Measurements from ENCODE around the gene SPRYD7.

SPRYD7 gene

DNA sequence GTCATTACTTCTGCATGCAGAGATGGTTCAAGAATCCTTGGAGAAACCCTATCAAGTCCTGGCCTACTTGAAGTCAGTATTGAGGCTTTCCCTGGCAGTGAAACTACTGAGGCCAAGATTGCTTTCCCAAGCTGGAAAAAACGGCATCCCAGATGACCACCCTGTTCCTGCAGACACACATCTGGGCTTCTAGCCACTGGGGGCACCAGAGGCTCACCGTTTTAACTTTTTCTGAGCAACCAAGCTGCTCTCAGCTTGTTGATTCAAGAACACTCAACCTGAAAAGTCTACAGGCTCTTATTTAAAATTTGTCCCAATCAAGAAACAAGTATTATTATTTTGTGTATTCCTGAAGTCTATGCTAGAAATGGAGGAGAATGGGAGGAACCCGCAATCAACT lies 66.6 kb downstream of the SPRYD7 start:
- TF ChIP-seq, protein P1, sequence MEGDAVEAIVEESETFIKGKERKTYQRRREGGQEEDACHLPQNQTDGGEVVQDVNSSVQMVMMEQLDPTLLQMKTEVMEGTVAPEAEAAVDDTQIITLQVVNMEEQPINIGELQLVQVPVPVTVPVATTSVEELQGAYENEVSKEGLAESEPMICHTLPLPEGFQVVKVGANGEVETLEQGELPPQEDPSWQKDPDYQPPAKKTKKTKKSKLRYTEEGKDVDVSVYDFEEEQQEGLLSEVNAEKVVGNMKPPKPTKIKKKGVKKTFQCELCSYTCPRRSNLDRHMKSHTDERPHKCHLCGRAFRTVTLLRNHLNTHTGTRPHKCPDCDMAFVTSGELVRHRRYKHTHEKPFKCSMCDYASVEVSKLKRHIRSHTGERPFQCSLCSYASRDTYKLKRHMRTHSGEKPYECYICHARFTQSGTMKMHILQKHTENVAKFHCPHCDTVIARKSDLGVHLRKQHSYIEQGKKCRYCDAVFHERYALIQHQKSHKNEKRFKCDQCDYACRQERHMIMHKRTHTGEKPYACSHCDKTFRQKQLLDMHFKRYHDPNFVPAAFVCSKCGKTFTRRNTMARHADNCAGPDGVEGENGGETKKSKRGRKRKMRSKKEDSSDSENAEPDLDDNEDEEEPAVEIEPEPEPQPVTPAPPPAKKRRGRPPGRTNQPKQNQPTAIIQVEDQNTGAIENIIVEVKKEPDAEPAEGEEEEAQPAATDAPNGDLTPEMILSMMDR (IDR thresholded peaks at IDR 0.05; ENCODE audit: low read length): peak; percentile 69
- TF ChIP-seq EZH2 (IDR thresholded peaks at IDR 0.05; ENCODE audit: borderline replicate concordance, low read length): no peak
- no peaks in the 10 kb centered on the region for H3K27me3 ChIP-seq (ENCODE audit: insufficient read depth, low read length)
- no peaks in the 10 kb centered on the region for H3K9me2 ChIP-seq (ENCODE audit: low read depth, low read length)
- H3K79me2 ChIP-seq (ENCODE audit: insufficient read depth, low read length): no peaks in the 10 kb centered on the region
- no peaks in the 10 kb centered on the region for H3K36me3 ChIP-seq (ENCODE audit: insufficient read depth, low read length)
- H2AFZ ChIP-seq (ENCODE audit: low read length): no peak overlapping the region
- no peak overlapping the region for H3K4me2 ChIP-seq (ENCODE audit: low read length)
- no peaks in the 10 kb centered on the region for H3K4me1 ChIP-seq (ENCODE audit: insufficient read depth, low read length, severe bottlenecking)
- H3K27ac ChIP-seq (ENCODE audit: low read depth, low read length, poor library complexity, severe bottlenecking): no peak overlapping the region
- no peaks in the 10 kb centered on the region for H3F3A ChIP-seq (ENCODE audit: insufficient read depth, low read length)
- H3K4me3 ChIP-seq (ENCODE audit: low read depth, low read length, poor library complexity, severe bottlenecking): no peak overlapping the region
- H3K9ac ChIP-seq (ENCODE audit: low read length): no peak overlapping the region
- 0 out of 2 replicates have a peak, but pooled peaks cover 3% of the 10 kb centered on the region for H3K9me3 ChIP-seq (ENCODE audit: low read length)
- H4K20me1 ChIP-seq (ENCODE audit: insufficient read depth, low read length): no peaks in the 10 kb centered on the region

DNA sequence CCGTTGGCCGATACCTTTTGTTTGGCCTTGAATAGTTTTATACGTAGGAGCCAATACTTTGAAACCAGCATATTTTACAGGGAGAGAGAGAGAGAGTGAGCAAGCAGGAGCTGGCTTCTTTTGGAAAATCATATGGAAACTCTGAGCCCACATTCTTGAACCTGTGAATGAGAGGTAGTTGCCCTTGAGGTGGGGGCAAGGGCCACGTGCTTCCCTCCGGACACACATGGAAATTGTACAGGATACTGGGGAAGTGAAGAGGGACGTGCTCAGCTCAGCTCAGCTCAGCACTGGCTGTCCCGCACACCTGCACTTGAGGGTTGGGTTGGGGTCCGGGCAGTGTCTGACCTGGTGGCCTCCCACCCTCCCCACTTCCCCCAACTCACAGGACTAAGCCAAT lies 68.3 kb downstream of the SPRYD7 start:
- Histone ChIP-seq H3K4me3 (ENCODE audit: low read depth, low read length, poor library complexity, severe bottlenecking) (no peak overlapping the region), H3K4me2 (ENCODE audit: low read length) (no peak overlapping the region), H3F3A (ENCODE audit: insufficient read depth, low read length) (no peaks in the 10 kb centered on the region), H3K36me3 (ENCODE audit: insufficient read depth, low read length) (no peaks in the 10 kb centered on the region), H4K20me1 (ENCODE audit: insufficient read depth, low read length) (no peaks in the 10 kb centered on the region), H3K27me3 (ENCODE audit: insufficient read depth, low read length) (no peaks in the 10 kb centered on the region; the same call in 1 of the 2 replicates), H3K9me2 (ENCODE audit: low read depth, low read length) (no peaks in the 10 kb centered on the region), H3K9ac (ENCODE audit: low read length) (no peak overlapping the region), H3K27ac (ENCODE audit: low read depth, low read length, poor library complexity, severe bottlenecking) (no peak overlapping the region), H3K79me2 (ENCODE audit: insufficient read depth, low read length) (no peaks in the 10 kb centered on the region), H2AFZ (ENCODE audit: low read length) (no peak overlapping the region), H3K9me3 (ENCODE audit: low read length) (0 out of 2 replicates have a peak, but pooled peaks cover 3% of the 10 kb centered on the region), H3K4me1 (ENCODE audit: insufficient read depth, low read length, severe bottlenecking) (no peaks in the 10 kb centered on the region)
- TF ChIP-seq, protein P1 (IDR thresholded peaks at IDR 0.05; ENCODE audit: low read length): no peak

DNA sequence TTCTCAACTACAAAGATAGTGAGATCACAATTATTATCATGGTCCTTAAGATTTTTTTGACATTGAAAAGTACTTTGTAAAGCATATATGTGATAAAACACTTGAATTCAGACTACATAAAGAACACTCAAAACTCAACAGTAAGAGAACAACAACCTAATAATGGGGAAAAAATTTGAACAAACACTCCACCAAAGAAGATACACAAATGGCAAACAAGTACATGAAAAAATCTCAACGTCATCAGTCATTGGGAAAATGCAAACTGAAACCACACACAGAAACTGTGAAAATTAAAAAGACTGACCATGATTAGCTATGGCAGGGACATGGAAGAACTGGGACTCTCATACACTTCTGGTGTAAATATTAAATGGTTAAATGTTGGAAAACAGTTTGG lies 70.9 kb downstream of the SPRYD7 start:
- no peaks in the 10 kb centered on the region for H4K20me1 ChIP-seq (ENCODE audit: insufficient read depth, low read length)
- H3K27ac ChIP-seq (ENCODE audit: low read depth, low read length, poor library complexity, severe bottlenecking): no peak overlapping the region
- no peaks in the 10 kb centered on the region for H3F3A ChIP-seq (ENCODE audit: insufficient read depth, low read length)
- H3K4me2 ChIP-seq (ENCODE audit: low read length): no peak overlapping the region
- H3K4me1 ChIP-seq (ENCODE audit: insufficient read depth, low read length, severe bottlenecking): no peaks in the 10 kb centered on the region
- H3K36me3 ChIP-seq (ENCODE audit: insufficient read depth, low read length): no peaks in the 10 kb centered on the region
- no peaks in the 10 kb centered on the region for H3K79me2 ChIP-seq (ENCODE audit: insufficient read depth, low read length)
- no peak overlapping the region for H2AFZ ChIP-seq (ENCODE audit: low read length)
- no peak overlapping the region for H3K4me3 ChIP-seq (ENCODE audit: low read depth, low read length, poor library complexity, severe bottlenecking)
- H3K9ac ChIP-seq (ENCODE audit: low read length): no peak overlapping the region
- 0 out of 2 replicates have a peak, but pooled peaks cover 3% of the 10 kb centered on the region for H3K9me3 ChIP-seq (ENCODE audit: low read length)
- TF ChIP-seq, protein P1 (IDR thresholded peaks at IDR 0.05; ENCODE audit: low read length): no peak
- TF ChIP-seq EZH2 (IDR thresholded peaks at IDR 0.05; ENCODE audit: borderline replicate concordance, low read length): no peak
- no peaks in the 10 kb centered on the region for H3K9me2 ChIP-seq (ENCODE audit: low read depth, low read length)
- H3K27me3 ChIP-seq (ENCODE audit: insufficient read depth, low read length): no peaks in the 10 kb centered on the region; the same call in 1 of the 2 replicates
